ENCODE measurements around the gene ARIH2.
"Not testable (repeated sequence)": the region's sequence is repeated elsewhere in the genome, so short reads cannot be mapped to it uniquely, and the experiment has no call there.

Gene ARIH2

DNA sequence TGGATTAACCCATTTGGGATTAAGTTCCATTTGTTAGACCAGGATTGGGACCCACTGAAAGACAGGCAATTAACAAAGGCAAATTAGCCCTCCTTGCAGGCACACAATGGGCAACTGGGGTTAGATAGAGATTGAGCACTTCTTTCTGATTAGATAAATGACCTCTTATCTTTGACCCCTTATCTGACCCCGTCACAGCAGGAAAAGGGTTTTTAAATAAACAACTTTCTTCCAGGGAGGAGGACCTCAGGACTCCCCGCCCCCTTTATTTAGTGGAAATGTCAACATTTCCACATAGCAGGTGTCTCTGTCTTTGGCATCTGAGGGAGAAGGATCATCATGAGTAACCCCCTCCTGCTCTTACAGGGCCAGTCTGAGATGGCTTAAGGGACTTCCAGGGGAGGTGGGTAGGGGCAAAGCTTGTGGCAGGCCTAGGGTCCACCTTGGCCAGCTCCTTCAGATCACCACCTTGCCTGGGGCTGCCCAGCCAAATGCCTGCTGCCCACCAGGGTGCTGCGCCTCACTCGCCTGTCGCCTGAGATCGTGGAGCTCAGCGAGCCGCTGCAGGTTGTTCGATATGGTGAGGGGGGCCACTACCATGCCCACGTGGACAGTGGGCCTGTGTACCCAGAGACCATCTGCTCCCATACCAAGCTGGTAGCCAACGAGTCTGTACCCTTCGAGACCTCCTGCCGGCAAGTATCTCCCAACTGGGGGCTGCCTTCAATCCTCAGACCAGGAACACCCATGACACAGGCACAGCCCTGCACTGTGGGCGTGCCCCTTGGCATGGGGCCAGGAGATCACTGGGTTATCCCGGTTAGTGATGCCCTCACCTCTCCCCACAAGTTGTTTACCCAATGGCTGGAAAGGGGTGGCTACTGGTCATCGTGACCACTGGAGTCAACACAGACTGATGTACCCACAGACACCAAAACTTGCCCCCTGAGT lies 86.0 kb downstream of the ARIH2 start:
- DNase-seq (ENCODE audit: low read depth), result no peak

DNA sequence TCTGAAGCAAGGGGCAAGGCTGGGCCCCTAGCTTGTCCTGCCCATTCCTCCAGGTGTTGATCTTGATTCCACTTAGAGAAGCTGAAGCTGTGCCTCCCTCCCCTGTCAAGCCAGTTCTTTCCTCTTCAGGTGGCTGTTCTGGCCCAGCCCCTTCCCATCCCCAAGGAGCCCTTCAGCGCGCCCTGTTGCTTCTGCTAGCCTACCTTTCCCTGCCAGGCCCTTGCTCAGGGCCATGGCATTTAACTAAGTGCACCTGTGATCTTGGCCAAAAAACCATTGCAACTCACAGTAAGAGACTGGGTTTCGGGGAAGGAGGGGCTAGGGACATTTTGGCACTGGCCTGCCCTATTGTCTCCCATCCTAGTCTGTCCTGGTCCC lies 86.7 kb downstream of the ARIH2 start:
- no peak for DNase-seq (ENCODE audit: low read depth)

DNA sequence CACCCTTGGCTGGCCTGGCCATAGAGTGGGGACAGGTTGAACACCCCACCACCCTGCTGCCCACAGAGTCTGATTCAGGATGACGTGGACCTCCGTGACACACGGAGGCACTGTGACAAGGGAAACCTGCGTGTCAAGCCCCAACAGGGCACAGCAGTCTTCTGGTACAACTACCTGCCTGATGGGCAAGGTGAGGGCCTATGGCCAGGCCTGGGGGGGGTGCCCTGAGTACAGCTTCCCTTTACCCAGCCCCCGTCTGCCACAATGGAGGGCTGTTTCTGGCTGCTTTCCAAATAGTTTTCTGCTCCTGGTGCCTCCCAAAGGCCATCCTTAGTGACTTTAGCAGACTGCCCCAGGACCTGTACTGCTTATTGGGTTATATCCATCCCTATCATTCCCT lies 87.4 kb downstream of the ARIH2 start:
- no peak for DNase-seq (ENCODE audit: low read depth)

DNA sequence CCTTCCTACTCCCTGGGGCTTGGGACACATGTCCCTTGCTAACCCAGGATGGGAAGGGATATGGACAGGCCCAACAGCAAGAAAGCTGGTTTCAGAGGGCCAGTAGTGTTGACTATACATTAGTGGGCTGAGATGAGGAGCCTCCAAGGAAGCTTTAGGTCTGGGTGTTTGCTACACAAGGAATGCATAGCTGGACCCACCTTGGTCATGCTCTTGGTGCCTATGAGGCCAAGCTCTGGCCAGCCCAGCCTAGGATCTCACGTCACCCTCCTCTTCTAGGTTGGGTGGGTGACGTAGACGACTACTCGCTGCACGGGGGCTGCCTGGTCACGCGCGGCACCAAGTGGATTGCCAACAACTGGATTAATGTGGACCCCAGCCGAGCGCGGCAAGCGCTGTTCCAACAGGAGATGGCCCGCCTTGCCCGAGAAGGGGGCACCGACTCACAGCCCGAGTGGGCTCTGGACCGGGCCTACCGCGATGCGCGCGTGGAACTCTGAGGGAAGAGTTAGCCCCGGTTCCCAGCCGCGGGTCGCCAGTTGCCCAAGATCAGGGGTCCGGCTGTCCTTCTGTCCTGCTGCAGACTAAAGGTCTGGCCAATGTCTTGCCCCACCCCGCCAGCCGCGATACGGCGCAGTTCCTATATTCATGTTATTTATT lies 87.9 kb downstream of the ARIH2 start:
- no peak for DNase-seq (ENCODE audit: low read depth)

DNA sequence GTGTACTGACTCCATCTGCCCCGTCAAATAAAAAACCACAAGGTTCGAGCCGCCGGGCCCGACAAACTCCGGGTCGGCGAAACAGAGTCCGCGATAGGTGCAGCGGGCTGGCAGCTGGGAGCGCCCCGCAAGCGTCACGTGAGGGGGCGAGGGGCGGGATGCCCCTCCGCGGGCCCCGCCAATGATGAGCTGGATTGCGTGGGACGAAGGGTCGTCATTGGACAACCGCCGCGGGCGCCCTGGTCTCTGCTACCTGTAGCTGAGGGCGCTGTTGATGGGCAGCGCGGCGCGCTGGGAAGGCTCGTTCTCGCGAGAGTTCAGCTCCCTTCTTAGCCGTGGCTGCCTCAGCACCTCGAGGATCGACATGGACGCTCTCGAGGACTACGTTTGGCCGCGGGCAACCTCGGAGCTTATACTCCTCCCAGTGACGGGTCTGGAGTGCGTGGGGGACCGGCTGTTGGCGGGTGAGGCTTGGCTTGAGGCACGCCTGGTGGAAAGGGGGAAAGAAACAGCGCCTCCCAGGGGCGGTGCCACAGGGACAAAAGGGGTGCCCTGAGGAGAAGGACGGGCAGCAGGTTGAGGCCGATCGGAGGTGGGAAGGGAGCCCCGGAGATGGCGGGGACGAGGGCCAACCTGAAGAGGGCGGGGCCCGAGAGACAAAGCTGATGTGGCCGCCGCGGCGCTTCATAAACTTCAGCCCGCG lies 88.6 kb downstream of the ARIH2 start, which contains the start of gene WDR6:
TSS of gene WDR6 (plus strand) at position 324 of the 703 bp plus-strand sequence. CDS start at position 365, 41 bp downstream.
- DNase-seq (ENCODE audit: low read depth), result peak; percentile 95

DNA sequence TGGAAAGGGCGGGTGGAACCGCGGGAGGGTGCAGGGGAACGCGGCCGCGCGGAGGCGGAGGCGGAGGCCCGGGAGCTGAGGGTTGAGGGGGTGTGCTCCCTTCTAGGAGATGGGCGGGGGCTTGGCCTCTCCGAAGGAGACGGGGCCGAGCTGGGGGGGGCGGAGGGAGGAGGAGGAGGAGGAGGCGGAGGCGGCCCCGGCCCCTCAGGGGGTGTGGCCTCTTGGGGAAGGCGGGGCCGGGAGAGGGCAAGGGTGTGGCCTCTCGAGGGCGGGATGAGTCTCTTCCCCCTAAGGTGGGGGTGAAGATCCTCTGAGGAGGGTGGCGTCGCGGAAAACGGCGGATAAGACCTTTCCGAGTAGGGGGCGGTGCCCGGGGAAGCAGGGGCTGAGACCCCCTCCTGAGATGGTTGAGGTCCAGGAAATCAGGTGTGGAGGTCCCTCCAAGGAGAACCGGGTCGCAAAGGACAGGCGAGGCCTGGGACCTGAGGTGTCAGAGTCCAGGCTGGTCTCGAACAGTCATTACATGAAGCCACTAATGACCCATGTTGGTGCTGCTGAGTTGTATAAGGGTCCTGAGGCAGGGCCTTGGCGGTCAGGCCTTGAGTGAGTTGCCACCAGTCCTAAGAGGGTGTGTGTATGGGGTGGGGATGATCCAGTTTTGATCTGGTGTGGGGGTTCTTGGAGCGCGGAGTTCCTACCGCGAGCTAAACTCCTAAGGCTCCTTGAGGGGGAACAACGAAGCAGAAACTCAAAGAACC lies 89.3 kb downstream of the ARIH2 start:
- peak; percentile 80 for DNase-seq (ENCODE audit: low read depth)

DNA sequence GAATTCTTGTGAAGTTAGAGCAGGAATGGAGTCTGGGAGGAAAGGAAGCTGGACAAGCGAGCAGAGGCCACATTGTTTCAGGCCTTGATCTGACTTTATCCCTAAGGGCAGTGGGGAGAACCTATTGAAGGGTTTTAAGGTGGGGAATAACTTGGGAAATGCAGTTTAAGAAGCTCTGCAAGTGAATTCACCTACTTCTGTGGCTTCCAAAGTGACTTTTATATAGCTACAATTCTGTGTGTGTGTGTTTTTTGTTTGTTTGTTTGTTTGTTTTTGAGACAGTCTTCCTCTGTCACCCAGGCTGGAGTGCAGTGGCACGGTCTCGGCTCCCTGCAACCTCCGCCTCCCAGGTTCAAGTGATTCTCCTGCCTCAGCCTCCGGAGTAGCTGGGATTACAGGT lies 90.0 kb downstream of the ARIH2 start:
- not testable (repeated sequence) for DNase-seq (ENCODE audit: low read depth)

DNA sequence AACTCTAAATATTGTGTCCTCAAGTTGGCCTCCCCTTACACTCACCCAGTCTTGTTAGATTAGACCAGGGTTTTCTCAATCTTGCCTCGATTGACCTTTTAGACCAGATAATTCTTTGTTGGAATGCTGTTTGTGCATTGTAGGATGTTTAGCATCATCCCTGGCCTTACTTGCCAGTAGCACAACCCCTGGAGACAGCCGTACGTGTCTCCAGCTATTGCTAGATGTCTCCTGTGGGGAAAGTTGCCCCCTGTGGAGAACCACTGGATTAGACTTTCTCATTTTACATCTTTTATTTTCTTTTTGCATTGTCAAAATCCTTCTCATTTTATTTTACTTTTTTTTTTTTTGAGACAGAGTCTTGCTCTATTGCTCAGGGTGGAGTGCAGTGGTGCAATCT lies 90.8 kb downstream of the ARIH2 start:
- no peak for DNase-seq (ENCODE audit: low read depth)

DNA sequence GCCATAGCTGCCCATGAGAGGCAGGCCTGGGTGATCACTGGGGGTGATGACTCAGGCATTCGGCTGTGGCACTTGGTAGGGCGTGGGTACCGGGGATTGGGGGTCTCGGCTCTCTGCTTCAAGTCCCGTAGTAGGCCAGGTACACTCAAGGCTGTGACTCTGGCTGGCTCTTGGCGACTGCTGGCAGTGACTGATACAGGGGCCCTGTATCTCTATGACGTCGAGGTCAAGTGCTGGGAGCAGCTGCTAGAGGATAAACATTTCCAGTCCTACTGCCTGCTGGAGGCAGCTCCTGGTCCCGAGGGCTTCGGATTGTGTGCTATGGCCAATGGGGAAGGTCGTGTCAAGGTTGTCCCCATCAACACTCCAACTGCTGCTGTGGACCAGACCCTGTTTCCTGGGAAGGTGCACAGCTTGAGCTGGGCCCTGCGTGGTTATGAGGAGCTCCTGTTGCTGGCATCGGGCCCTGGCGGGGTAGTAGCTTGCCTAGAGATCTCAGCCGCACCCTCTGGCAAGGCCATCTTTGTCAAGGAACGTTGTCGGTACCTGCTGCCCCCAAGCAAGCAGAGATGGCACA lies 93.9 kb downstream of the ARIH2 start:
- DNase-seq (ENCODE audit: low read depth), result no peak

DNA sequence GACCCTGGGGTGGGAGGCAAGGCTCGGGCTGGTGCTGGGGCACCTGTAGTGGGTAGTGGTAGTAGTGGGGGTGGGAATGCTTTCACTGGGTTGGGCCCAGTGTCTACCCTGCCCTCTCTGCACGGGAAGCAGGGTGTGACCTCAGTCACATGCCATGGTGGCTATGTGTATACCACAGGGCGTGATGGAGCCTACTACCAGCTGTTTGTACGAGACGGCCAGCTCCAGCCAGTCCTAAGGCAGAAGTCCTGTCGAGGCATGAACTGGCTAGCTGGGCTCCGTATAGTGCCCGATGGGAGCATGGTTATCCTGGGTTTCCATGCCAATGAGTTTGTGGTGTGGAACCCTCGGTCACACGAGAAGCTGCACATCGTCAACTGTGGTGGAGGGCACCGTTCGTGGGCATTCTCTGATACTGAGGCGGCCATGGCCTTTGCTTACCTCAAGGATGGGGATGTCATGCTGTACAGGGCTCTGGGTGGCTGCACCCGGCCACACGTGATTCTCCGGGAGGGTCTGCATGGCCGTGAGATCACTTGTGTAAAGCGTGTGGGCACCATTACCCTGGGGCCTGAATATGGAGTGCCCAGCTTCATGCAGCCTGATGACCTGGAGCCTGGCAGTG lies 94.6 kb downstream of the ARIH2 start:
- DNase-seq (ENCODE audit: low read depth), result no peak

DNA sequence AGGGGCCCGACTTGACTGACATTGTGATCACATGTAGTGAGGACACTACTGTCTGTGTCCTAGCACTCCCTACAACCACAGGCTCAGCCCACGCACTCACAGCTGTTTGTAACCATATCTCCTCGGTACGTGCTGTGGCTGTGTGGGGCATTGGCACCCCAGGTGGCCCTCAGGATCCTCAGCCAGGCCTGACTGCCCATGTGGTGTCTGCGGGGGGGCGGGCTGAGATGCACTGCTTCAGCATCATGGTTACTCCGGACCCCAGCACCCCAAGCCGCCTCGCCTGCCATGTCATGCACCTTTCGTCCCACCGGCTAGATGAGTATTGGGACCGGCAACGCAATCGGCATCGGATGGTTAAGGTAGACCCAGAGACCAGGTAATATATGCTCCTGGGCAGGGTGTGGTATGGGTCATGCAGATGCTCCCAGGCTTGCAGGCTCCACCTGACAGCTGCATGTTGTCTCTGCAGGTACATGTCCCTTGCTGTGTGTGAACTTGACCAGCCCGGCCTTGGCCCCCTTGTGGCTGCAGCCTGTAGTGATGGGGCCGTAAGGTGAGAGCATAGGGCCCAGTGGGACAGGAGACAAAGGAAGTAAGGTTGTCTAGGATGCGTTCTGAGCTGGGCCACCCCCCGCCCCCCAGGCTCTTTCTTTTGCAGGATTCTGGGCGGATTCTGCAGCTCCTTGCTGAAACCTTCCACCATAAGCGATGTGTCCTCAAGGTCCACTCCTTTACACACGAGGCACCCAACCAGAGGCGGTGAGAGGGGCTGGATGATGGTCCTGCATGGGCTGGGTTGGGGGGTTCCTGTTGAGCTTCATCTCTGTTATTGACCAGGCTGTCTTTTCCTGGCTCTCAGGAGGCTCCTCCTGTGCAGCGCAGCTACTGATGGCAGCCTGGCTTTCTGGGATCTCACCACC lies 95.4 kb downstream of the ARIH2 start:
- no peak for DNase-seq (ENCODE audit: low read depth)

DNA sequence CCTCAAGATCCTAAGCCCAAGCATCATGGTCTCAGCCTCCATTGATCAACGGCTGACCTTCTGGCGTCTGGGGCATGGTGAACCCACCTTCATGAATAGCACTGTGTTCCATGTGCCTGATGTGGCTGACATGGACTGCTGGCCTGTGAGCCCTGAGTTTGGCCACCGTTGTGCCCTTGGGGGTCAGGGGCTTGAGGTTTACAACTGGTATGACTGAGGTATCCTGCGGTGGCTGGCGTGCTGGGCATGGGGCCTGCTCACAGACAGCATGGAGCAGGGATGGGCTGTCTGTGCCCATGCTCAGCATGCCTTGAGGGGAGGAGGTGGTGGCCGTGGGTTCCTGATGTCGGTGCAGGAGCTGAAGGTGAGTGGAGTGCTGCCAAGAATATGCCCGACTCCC lies 96.4 kb downstream of the ARIH2 start:
- DNase-seq (ENCODE audit: low read depth), result no peak

DNA sequence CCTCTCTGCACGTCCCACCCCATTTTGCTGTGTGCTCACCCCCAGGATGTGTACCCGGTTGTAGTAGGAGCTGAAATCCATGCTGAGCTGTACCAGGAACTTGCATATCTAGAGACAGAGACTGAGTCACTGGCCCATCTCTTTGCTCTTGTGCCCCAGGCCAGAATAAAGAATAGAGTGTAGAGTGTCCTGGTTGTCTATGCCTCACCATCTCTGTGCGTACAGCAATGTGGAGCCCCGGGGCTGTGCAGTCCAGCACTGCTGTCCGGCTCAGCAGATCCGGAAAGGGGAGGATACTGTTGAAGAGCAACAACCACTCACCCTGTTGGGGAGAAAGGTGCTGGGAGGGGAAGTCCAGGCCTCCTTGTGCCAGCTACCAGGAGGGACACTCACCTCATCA lies 97.1 kb downstream of the ARIH2 start:
- DNase-seq (ENCODE audit: low read depth), result no peak

DNA sequence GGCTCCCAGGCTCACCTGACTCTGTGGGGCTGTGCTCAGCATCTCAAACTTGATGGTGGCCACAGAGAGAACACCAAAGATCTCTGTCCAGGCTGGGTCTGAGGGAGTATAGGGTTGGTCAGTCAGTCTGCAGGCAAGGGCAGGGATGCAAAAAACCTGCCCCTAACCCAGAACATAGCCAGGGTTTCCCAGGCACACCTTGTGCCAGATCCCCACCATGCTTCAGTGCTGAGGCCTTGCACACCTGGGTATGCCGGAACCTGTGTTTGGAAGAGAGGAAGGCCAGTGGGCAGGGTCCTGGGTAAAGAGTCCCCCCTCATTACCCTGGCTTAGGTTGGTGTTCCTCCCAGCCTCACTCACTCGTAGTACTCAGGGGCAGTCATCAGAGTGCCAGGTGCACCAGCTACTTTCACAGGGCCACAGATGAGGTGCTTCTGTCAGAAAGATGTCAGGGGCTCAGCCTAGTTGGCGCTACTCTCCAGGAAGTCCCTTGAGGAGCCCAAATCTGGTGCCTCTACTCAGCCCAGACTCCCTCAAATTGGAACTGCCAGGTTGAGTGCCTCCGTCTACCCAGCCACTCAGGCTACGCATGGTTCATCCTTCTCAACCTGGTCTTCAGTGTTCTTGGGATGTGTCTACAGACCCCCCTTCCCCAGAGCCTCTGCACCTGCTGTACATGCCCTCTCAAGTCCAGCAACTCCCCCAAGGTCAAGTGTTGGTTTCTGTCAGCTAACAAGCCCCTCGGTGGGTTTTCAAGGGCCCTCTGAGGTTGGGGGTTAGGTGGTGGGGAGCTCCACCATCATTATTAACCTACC lies 98.0 kb downstream of the ARIH2 start:
- DNase-seq (ENCODE audit: low read depth), result no peak

DNA sequence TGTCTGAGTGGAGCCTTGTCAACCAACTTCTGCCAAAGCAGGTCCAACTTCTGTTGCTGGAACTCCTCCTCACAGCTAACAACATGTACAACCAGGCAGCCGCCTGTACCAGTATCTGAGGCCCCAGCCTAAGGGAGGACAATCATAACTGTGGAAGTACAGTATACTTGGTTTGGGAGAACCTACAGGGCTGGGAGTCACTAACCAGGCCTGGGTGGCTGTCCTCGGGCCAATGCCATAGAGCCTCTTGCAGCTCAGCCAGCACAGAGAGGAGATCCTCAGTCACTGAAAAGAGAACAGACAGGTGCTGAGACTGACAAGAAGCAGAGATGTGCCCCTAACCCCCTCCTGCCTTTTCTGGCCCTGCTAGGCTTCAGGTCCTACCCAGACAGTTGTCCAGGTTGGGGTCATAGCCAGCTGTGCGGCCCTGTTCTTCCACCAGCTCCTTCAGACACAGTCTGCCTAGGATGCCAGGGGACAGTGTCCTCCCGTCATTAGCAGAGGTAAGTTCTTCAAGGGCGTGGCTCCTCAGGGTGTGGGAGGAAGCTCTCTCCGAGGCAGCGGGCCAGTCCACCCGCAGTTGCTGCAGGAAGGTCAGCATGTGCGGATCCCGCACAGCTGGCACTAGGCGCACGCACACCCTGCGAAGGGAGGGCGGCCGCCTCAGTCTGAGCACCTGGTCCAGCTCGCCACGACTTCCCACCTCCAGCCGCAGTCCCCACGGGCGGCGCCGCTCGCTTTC lies 98.8 kb downstream of the ARIH2 start:
- DNase-seq (ENCODE audit: low read depth), result no peak

DNA sequence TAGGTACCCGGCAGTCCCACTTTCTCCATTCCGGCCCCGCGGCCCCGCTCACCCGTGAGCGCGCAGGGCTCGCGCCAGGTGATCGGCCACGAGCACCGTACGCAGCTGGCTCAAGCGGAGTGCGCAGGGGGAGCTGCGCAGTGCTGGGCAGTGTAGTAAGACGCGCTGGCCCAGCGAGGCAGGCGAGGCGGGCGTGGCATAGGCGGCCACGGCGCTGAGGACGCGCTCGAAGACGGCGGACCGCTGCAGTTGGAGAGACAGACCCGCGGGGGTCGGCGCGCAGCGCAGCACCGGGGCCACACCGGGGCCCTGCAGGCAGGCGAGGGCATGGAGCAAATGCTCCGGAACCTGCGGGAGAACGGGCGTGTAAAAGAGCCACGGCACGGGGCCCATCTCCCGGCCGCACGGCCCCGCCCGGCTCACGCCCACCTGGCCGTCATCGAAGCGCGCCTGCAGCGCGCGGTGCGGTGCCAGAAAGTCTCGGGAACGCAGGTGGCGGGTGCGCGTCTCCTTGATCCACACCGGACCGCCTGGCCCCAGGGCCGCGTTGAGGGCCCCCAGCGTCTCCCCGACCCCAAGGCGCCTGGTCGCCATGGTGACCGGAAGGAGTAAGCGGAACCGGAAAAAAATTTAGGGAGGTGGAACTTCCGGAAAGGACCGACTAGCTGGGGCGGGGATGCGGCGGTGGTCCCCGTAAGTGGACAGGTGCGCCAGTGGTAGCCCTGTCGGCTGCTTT lies 99.5 kb downstream of the ARIH2 start, which contains the start of gene DALRD3:
TSS of gene DALRD3 (minus strand) at position 610 of the 736 bp plus-strand sequence. CDS start at position 594, 16 bp downstream.
- DNase-seq (ENCODE audit: low read depth), result peak; percentile 35

DNA sequence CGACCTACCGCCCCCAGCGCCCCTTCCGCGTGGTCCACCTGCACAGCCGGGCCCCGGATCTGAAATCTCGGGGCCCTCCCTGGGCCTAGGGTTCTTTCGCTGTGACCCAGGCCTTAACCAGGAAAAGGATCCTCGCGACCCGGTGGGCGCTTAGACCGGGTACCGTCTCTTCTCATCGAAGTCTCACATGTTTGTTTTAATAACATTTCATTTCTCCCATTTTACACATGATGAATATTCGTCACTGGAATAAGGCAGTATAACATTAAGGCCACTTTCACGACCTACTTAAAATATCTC lies 100.0 kb downstream of the ARIH2 start:
- no peak for DNase-seq (ENCODE audit: low read depth)

DNA sequence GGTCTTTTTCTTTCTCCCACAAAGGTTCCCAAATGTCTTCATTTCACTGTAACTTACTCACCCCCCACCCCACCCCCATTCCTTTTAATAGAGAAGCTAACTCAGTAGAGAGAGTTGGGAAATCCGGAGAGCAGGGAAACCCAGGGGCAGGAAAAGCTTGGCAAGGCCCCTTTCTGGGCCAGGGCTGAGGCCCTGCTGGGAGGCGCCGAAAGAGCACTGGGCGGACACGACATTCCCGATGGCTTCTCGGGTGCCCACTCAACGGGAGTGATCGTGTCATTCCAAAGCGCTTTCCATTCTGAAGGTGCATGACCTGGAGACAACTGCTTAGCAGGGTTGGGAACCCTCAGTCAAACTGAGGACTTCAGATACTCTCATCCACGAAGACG lies 101.3 kb downstream of the ARIH2 start:
- no peak for DNase-seq (ENCODE audit: low read depth)
